OCI-LY1 (cell line): ENCODE results near the gene PAPSS1.

ENCODE experiments used
- H2AFZ ChIP-seq: fragments of 200-600 bp; sonication (generic), shearing (Covaris generic); 2 replicates; pipeline ENCODE4 v1.6.0; 2014; ENCODE audit warnings: antibody characterized with exemption, mild to moderate bottlenecking, low read length
- H3F3A ChIP-seq: fragments of 200-600 bp; sonication (generic), shearing (Covaris generic); 2 replicates; pipeline ENCODE4 v1.6.0; 2014; ENCODE audit warnings: mild to moderate bottlenecking, antibody characterized with exemption, low read length, moderate library complexity; ENCODE audit not compliant: insufficient read depth
- H3K27ac ChIP-seq: fragments of 200-600 bp; sonication (generic); 2 replicates; pipeline ENCODE4 v1.5.1; 2014; ENCODE audit warnings: low read length, mixed run types, mild to moderate bottlenecking, low read depth; ENCODE audit not compliant: poor library complexity, severe bottlenecking
- H3K27me3 ChIP-seq: fragments of 200-600 bp; sonication (generic); 2 replicates; pipeline ENCODE4 v1.6.0; 2014; ENCODE audit warnings: antibody characterized with exemption, mild to moderate bottlenecking, low read length, moderate library complexity; ENCODE audit not compliant: insufficient read depth
- H3K36me3 ChIP-seq: fragments of 200-600 bp; sonication (generic); 2 replicates; pipeline ENCODE4 v1.6.1; 2014; ENCODE audit warnings: mild to moderate bottlenecking, antibody characterized with exemption, low read length, moderate library complexity, mixed read lengths; ENCODE audit not compliant: insufficient read depth
- H3K4me1 ChIP-seq: fragments of 200-600 bp; sonication (generic); 2 replicates; pipeline ENCODE4 v1.5.1; 2014; ENCODE audit warnings: mild to moderate bottlenecking, low read length, moderate library complexity; ENCODE audit not compliant: insufficient read depth, severe bottlenecking
- H3K4me2 ChIP-seq: fragments of 200-600 bp; sonication (generic), shearing (Covaris generic); 2 replicates; pipeline ENCODE4 v1.6.1; 2014; ENCODE audit warnings: low read length
- H3K4me3 ChIP-seq: fragments of 200-600 bp; sonication (generic); 2 replicates; pipeline ENCODE4 v1.5.1; 2014; ENCODE audit warnings: low read length, low read depth, mild to moderate bottlenecking, mixed read lengths; ENCODE audit not compliant: poor library complexity, severe bottlenecking
- H3K79me2 ChIP-seq: fragments of 200-600 bp; shearing (Covaris generic); 2 replicates; pipeline ENCODE4 v1.6.1; 2016; ENCODE audit warnings: mixed run types, low read length, mixed read lengths; ENCODE audit not compliant: insufficient read depth
- H3K9ac ChIP-seq: fragments of 200-600 bp; sonication (generic), shearing (Covaris generic); 2 replicates; pipeline ENCODE4 v1.6.1; 2014; ENCODE audit warnings: mild to moderate bottlenecking, low read length, mixed read lengths
- H3K9me2 ChIP-seq: fragments of 200-600 bp; sonication (generic), shearing (Covaris generic); 2 replicates; pipeline ENCODE4 v1.6.1; 2014; ENCODE audit warnings: low read depth, mild to moderate bottlenecking, low read length, mixed read lengths
- H3K9me3 ChIP-seq: fragments of 200-600 bp; shearing (Covaris generic); 2 replicates; pipeline ENCODE4 v1.6.1; 2014; ENCODE audit warnings: low read length, mixed read lengths
- H4K20me1 ChIP-seq: fragments of 200-600 bp; sonication (generic), shearing (Covaris generic); 2 replicates; pipeline ENCODE4 v1.6.0; 2016; ENCODE audit warnings: mild to moderate bottlenecking, low read length; ENCODE audit not compliant: insufficient read depth
- CTCF ChIP-seq: fragments of 200-600 bp; sonication (generic), shearing (Covaris generic); IDR thresholded peaks from 2 replicates; pipeline ENCODE4 v1.5.1; 2017; ENCODE audit warnings: mild to moderate bottlenecking, antibody characterized with exemption, low read length, moderate library complexity, mixed read lengths
- EZH2 ChIP-seq: fragments of 200-600 bp; sonication (generic), shearing (Covaris generic); IDR thresholded peaks from 2 replicates; pipeline ENCODE4 v1.8.0; 2017; ENCODE audit warnings: borderline replicate concordance, mixed run types, mild to moderate bottlenecking, antibody characterized with exemption, low read length, moderate library complexity, mixed read lengths

The PAPSS1 gene

GRCh38 chr4:107710493-107711459 lies 9.3 kb downstream of the PAPSS1 start:
- Histone ChIP-seq H3K4me3 (no peak overlapping the region), H3K36me3 (peaks cover 4% of the 10 kb centered on the region; the same call in 1 of the 2 replicates), H2AFZ (no peak overlapping the region), H3K9ac (no peak overlapping the region), H3K4me1 (no peaks in the 10 kb centered on the region), H3K4me2 (no peak overlapping the region), H3K9me3 (peaks cover 9% of the 10 kb centered on the region), H4K20me1 (no peaks in the 10 kb centered on the region), H3F3A (no peaks in the 10 kb centered on the region; the same call in 1 of the 2 replicates), H3K9me2 (no peaks in the 10 kb centered on the region), H3K27ac (no peak overlapping the region), H3K79me2 (peaks cover 26% of the 10 kb centered on the region), H3K27me3 (no peaks in the 10 kb centered on the region)
- TF ChIP-seq EZH2 (no peak), CTCF (no peak)

- no peak overlapping the region for H3K9ac ChIP-seq
- H4K20me1 ChIP-seq: no peaks in the 10 kb centered on the region
- H3K36me3 ChIP-seq: peaks cover 4% of the 10 kb centered on the region; the same call in 1 of the 2 replicates
- H3K27ac ChIP-seq: no peak overlapping the region
- H3F3A ChIP-seq: no peaks in the 10 kb centered on the region; the same call in 1 of the 2 replicates
- no peak overlapping the region for H3K4me3 ChIP-seq
- H3K4me1 ChIP-seq: no peaks in the 10 kb centered on the region
- TF ChIP-seq CTCF (no peak), EZH2 (no peak)
- peaks cover 19% of the 10 kb centered on the region; the same call in 1 of the 2 replicates for H3K79me2 ChIP-seq
- peaks cover 15% of the 10 kb centered on the region for H3K9me3 ChIP-seq
- H3K27me3 ChIP-seq: no peaks in the 10 kb centered on the region
- H3K4me2 ChIP-seq: no peak overlapping the region
- H3K9me2 ChIP-seq: no peaks in the 10 kb centered on the region
- no peak overlapping the region for H2AFZ ChIP-seq
Measured at GRCh38 chr4:107709916-107710315, 10.1 kb downstream of the PAPSS1 start.

GRCh38 chr4:107708225-107708624 lies 11.8 kb downstream of the PAPSS1 start:
- no peaks in the 10 kb centered on the region for H4K20me1 ChIP-seq
- H3K4me2 ChIP-seq: no peak overlapping the region
- no peaks in the 10 kb centered on the region for H3K9me2 ChIP-seq
- no peak overlapping the region for H2AFZ ChIP-seq
- no peak overlapping the region for H3K27ac ChIP-seq
- peaks cover 19% of the 10 kb centered on the region; the same call in 1 of the 2 replicates for H3K79me2 ChIP-seq
- peaks cover 4% of the 10 kb centered on the region; the same call in 1 of the 2 replicates for H3K36me3 ChIP-seq
- no peaks in the 10 kb centered on the region; the same call in 1 of the 2 replicates for H3F3A ChIP-seq
- no peaks in the 10 kb centered on the region for H3K4me1 ChIP-seq
- TF ChIP-seq CTCF (no peak), EZH2 (no peak)
- no peak overlapping the region for H3K4me3 ChIP-seq
- H3K9me3 ChIP-seq: peaks cover 24% of the 10 kb centered on the region
- H3K9ac ChIP-seq: no peak overlapping the region
- H3K27me3 ChIP-seq: no peaks in the 10 kb centered on the region
